Adrenal gland (tissue), 5 donors: Measurements from ENCODE around the gene NCKAP5.

Experiments used
- POLR2A ChIP-seq, 2 donors: fragments of 450-650 bp; IDR thresholded peaks; one replicate each; pipeline ENCODE4 v1.6.1; 2017; ENCODE audit warnings: antibody characterized with exemption in 2 of 2, mild to moderate bottlenecking in 2 of 2, moderate library complexity in 1 of 2
- TF ChIP-seq, protein P1 (sequence below), 6 experiments: fragments of 450-650 bp in 4 of 6; fragments of 200-600 bp in 2 of 6; sonication (generic) in 1 of 6; IDR thresholded peaks; 1 replicate in 5 of 6; 2 replicates in 1 of 6; pipeline versions ENCODE4 v1.5.1 to v1.8.0; 2016 to 2021; ENCODE audit warnings: antibody characterized with exemption in 6 of 6, mild to moderate bottlenecking in 2 of 6, moderate library complexity in 1 of 6
- donor health status: DM: no; HTN: no; CAD: no.

DNA sequence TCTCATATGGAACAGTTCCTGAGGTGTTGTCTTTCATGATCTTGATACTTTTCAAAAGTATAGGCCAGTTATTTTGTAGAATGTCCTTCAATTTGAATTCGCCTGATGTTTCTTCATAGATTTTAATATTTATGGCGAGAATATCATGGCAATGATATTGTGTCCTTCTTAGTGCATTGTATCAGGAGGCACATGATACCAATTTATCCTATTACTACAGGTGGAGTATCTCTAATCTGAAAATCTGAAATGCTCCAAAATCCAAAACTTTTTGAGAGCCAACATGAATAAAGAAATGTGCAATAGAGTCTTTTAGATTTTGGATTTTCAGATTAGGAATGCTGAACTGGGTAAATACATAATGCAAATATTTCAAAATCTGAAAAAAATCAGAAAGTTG, 681.7 kb downstream of the NCKAP5 start:
- TF ChIP-seq, protein P1, sequence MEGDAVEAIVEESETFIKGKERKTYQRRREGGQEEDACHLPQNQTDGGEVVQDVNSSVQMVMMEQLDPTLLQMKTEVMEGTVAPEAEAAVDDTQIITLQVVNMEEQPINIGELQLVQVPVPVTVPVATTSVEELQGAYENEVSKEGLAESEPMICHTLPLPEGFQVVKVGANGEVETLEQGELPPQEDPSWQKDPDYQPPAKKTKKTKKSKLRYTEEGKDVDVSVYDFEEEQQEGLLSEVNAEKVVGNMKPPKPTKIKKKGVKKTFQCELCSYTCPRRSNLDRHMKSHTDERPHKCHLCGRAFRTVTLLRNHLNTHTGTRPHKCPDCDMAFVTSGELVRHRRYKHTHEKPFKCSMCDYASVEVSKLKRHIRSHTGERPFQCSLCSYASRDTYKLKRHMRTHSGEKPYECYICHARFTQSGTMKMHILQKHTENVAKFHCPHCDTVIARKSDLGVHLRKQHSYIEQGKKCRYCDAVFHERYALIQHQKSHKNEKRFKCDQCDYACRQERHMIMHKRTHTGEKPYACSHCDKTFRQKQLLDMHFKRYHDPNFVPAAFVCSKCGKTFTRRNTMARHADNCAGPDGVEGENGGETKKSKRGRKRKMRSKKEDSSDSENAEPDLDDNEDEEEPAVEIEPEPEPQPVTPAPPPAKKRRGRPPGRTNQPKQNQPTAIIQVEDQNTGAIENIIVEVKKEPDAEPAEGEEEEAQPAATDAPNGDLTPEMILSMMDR (IDR thresholded peaks at IDR 0.05): no peak
- TF ChIP-seq POLR2A (IDR thresholded peaks at IDR 0.05): no peak
